Mesendoderm (in vitro differentiated cells): ENCODE measurements around the gene SDR42E1.
"Not testable (repeated sequence)": the region's sequence is repeated elsewhere in the genome, so short reads cannot be mapped to it uniquely, and the experiment has no call there.

Experiments used
- DNase-seq: peaks from one replicate; pipeline ENCODE4 v3.0.0; 2013
- H2AK5ac ChIP-seq: 2 replicates; pipeline ENCODE4 v1.6.1; 2013; ENCODE audit warnings: low read length, inconsistent platforms
- H2BK120ac ChIP-seq: 2 replicates; pipeline ENCODE4 v1.6.1; 2013; ENCODE audit warnings: low read depth, mild to moderate bottlenecking, low read length, moderate library complexity, mixed read lengths
- H2BK15ac ChIP-seq: replicated peaks from 2 replicates; pipeline ENCODE4 v1.6.1; 2013; ENCODE audit warnings: low read depth, mild to moderate bottlenecking, moderate library complexity
- H2BK5ac ChIP-seq: 2 replicates; pipeline ENCODE4 v1.6.1; 2013; ENCODE audit warnings: low read length, inconsistent platforms
- H3K18ac ChIP-seq: 2 replicates; pipeline ENCODE4 v1.6.1; 2013; ENCODE audit warnings: mild to moderate bottlenecking, low read length, mixed read lengths
- H3K23ac ChIP-seq: one replicate; pipeline ENCODE4 v1.6.1; 2013; ENCODE audit warnings: low read length
- H3K27ac ChIP-seq: 2 replicates; pipeline ENCODE4 v1.5.1; 2013; ENCODE audit warnings: low read depth, mild to moderate bottlenecking, inconsistent platforms, low read length, moderate library complexity
- H3K27me3 ChIP-seq: 2 replicates; pipeline ENCODE4 v1.6.1; 2013; ENCODE audit warnings: low read length, control low read depth, mild to moderate bottlenecking, inconsistent platforms; ENCODE audit not compliant: insufficient read depth, poor library complexity
- H3K36me3 ChIP-seq: 2 replicates; pipeline ENCODE4 v1.6.1; 2013; ENCODE audit warnings: low read length, inconsistent platforms; ENCODE audit not compliant: control insufficient read depth, insufficient read depth
- H3K4ac ChIP-seq: one replicate; pipeline ENCODE4 v1.6.1; 2013; ENCODE audit warnings: low read depth, mild to moderate bottlenecking, low read length, moderate library complexity
- H3K4me1 ChIP-seq: 2 replicates; pipeline ENCODE4 v1.6.1; 2013; ENCODE audit warnings: low read depth, low read length, inconsistent platforms; ENCODE audit not compliant: control insufficient read depth
- H3K4me2 ChIP-seq: 2 replicates; pipeline ENCODE4 v1.6.1; 2013; ENCODE audit warnings: low read length
- H3K4me3 ChIP-seq: 2 replicates; pipeline ENCODE4 v1.5.1; 2013; ENCODE audit warnings: mild to moderate bottlenecking, low read length
- H3K56ac ChIP-seq: one replicate; pipeline ENCODE4 v1.6.1; 2013; ENCODE audit warnings: low read length
- H3K79me1 ChIP-seq: 2 replicates; pipeline ENCODE4 v1.6.1; 2013; ENCODE audit warnings: low read length, inconsistent platforms
- H3K79me2 ChIP-seq: 2 replicates; pipeline ENCODE4 v1.6.1; 2013; ENCODE audit warnings: mild to moderate bottlenecking, low read length; ENCODE audit not compliant: control insufficient read depth, insufficient read depth
- H3K9ac ChIP-seq: 2 replicates; pipeline ENCODE4 v1.6.1; 2013; ENCODE audit warnings: low read length, inconsistent platforms
- H4K5ac ChIP-seq: one replicate; pipeline ENCODE4 v1.6.1; 2013; ENCODE audit warnings: low read length
- H4K8ac ChIP-seq: one replicate; pipeline ENCODE4 v1.6.1; 2013; ENCODE audit warnings: low read depth, mild to moderate bottlenecking, control low read depth, low read length, moderate library complexity
- WGBS: extraction: QIAGEN DNeasy Blood & Tissue Kit; methylation state at CpG from one replicate; pipeline ENCODE4 v1.1.7; 2013; ENCODE audit warnings: low lambda C conversion rate, missing lambda C conversion rate; ENCODE audit not compliant: insufficient coverage; ENCODE audit errors: extremely low coverage; 5-methylcytosine and 5-hydroxymethylcytosine counted together

SDR42E1 gene

DNA sequence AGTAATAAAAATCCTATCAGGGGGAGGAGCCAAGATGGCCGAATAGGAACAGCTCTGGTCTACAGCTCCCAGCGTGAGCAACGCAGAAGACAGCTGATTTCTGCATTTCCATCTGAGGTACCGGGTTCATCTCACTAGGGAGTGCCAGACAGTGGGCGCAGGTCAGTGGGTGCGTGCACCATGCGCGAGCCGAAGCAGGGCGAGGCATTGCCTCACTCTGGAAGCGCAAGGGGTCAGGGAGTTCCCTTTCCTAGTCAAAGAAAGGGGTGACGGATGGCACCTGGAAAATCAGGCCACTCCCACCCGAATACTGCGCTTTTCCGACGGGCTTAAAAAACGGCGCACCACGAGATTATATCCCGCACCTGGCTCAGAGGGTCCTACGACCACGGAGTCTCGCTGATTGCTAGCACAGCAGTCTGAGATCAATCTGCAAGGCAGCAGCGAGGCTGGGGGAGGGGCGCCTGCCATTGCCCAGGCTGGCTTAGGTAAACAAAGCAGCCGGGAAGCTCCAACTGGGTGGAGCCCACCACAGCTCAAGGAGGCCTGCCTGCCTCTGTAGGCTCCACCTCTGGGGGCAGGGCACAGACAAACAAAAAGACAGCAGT lies 33.8 kb downstream of the SDR42E1 start:
- not testable (repeated sequence) for DNase-seq, H3K4me1 ChIP-seq, H2BK5ac ChIP-seq

DNA sequence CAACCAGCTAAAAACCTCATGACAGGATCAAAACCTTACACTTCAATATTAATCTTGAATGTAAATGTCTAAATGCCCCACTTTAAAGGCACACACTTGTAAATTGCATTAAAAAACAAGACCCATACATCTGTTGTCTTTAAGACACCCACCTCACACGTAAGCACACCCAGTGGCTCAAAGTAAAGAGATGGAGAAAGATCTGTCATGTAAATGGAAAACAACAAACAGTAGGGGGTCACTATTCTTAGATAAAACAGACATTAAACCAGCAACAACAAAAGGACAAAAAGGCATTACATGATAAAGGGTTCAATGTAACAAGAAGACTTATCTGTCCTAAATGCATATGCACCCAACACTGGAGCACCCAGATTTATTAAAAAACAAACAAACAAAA lies 35.6 kb downstream of the SDR42E1 start:
- H3K27ac ChIP-seq = no peak overlapping the region
- no peak overlapping the region for H4K8ac ChIP-seq
- peak; percentile 40 for DNase-seq
- no peak overlapping the region for H3K18ac ChIP-seq
- no peak overlapping the region for H3K9ac ChIP-seq
- H3K4me2 ChIP-seq = no peak overlapping the region
- H3K79me1 ChIP-seq = no peaks in the 10 kb centered on the region
- no peaks in the 10 kb centered on the region for H3K27me3 ChIP-seq
- H4K5ac ChIP-seq = no peak overlapping the region
- no peak overlapping the region for H2BK5ac ChIP-seq
- H3K4me3 ChIP-seq = no peak overlapping the region
- no peak overlapping the region for H2BK15ac ChIP-seq
- no peak overlapping the region for H3K4ac ChIP-seq
- H3K4me1 ChIP-seq = no peaks in the 10 kb centered on the region
- no peak overlapping the region for H2AK5ac ChIP-seq
- no CpG with 5 or more reads among the region's 1 CpG for WGBS
- no peak overlapping the region for H2BK120ac ChIP-seq
- no peaks in the 10 kb centered on the region for H3K79me2 ChIP-seq
- no peaks in the 10 kb centered on the region for H3K36me3 ChIP-seq
- H3K56ac ChIP-seq = no peak overlapping the region
- H3K23ac ChIP-seq = no peak overlapping the region

More for the DNA sequence above, 33.8 kb downstream of the SDR42E1 start:
- not testable (repeated sequence) for H3K79me1 ChIP-seq, H3K56ac ChIP-seq, H2AK5ac ChIP-seq, H2BK15ac ChIP-seq, H3K4me2 ChIP-seq, H3K9ac ChIP-seq, H3K18ac ChIP-seq, H4K8ac ChIP-seq, H2BK120ac ChIP-seq, H3K79me2 ChIP-seq, H3K4me3 ChIP-seq, H4K5ac ChIP-seq, H3K4ac ChIP-seq, H3K23ac ChIP-seq, H3K27ac ChIP-seq, H3K36me3 ChIP-seq, H3K27me3 ChIP-seq
- no CpG with 5 or more reads among the region's 26 CpGs for WGBS

DNA sequence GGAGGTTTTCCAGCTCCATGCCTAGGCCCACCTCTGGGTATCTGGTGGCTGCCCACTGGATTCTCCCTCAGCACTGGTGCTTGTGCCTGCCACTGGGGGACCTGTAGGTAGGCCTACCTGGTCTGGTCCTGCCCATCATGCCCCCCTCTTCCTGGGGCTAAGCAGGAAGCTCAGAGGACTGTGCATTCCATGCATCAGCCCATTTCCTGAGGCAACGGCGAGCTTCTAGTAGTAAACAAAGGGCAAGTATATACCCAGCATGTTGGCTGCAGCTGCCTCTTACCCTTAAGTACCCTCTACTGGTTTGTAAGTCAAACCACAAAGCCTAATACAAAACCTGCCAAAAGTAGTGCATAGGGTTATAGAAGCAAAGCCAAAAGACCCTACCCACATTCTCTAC lies 37.5 kb downstream of the SDR42E1 start:
- no peak overlapping the region for H3K9ac ChIP-seq
- no CpG with 5 or more reads among the region's 2 CpGs for WGBS
- H3K27me3 ChIP-seq = no peaks in the 10 kb centered on the region
- no peak overlapping the region for H3K4ac ChIP-seq
- no peak overlapping the region for H3K23ac ChIP-seq
- H2AK5ac ChIP-seq = no peak overlapping the region
- H2BK15ac ChIP-seq = no peak overlapping the region
- peak; percentile 68 for DNase-seq
- H2BK5ac ChIP-seq = no peak overlapping the region
- no peak overlapping the region for H2BK120ac ChIP-seq
- H4K8ac ChIP-seq = no peak overlapping the region
- no peaks in the 10 kb centered on the region for H3K79me1 ChIP-seq
- H3K56ac ChIP-seq = no peak overlapping the region
- H3K27ac ChIP-seq = no peak overlapping the region
- no peaks in the 10 kb centered on the region for H3K36me3 ChIP-seq
- H3K18ac ChIP-seq = no peak overlapping the region
- H4K5ac ChIP-seq = no peak overlapping the region
- H3K79me2 ChIP-seq = no peaks in the 10 kb centered on the region
- no peaks in the 10 kb centered on the region for H3K4me1 ChIP-seq
- no peak overlapping the region for H3K4me2 ChIP-seq
- no peak overlapping the region for H3K4me3 ChIP-seq

DNA sequence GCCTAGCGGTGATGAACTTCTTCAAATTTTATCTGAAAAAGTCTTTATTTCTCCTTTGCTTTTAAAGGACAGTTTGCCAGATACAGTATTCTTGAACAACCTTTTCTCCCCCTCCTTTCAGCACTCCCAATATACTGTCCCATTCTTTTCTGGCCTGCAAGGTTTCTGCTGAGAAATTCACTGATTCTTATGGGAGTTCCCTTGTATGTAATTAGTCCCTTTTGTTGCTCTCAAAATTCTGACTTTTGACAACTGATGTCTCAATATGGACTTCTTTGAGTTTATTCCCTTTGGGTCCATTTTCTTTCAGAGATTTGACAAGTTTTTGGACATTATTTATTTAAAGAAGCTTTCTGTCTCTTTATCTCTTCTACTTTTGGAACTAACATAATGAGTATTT lies 39.4 kb downstream of the SDR42E1 start:
- Histone ChIP-seq H3K79me1 (no peaks in the 10 kb centered on the region), H2AK5ac (no peak overlapping the region), H3K27ac (no peak overlapping the region), H2BK5ac (no peak overlapping the region), H3K18ac (no peak overlapping the region), H4K8ac (no peak overlapping the region), H2BK15ac (no peak overlapping the region), H3K4me3 (no peak overlapping the region), H3K4me1 (no peaks in the 10 kb centered on the region), H3K23ac (no peak overlapping the region), H4K5ac (no peak overlapping the region), H3K4me2 (no peak overlapping the region), H3K4ac (no peak overlapping the region), H3K56ac (no peak overlapping the region), H3K36me3 (no peaks in the 10 kb centered on the region), H3K79me2 (no peaks in the 10 kb centered on the region), H2BK120ac (no peak overlapping the region), H3K27me3 (no peaks in the 10 kb centered on the region), H3K9ac (no peak overlapping the region)
- no CpG with 5 or more reads among the region's 1 CpG for WGBS
- no peak for DNase-seq

DNA sequence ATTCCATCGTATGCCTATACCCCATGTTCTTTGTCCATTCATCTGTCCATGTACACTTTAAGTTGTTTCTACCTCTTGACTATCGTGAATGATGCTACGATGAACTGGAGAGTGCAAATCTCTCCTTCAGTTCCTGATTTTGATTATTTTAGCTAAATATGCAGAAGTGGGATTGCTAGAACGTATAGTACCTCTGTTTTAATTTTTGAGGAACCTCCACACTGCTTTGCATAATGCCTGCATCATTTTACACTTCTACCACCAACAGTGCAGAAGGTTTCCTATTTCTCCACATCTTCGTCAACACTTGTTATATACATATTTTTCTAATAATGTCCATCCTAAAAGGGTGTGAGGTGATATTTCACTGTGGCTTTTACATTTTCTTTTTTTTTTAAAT lies 43.9 kb downstream of the SDR42E1 start:
- Histone ChIP-seq H4K5ac (no peak overlapping the region), H3K4ac (no peak overlapping the region), H4K8ac (no peak overlapping the region), H3K4me1 (no peaks in the 10 kb centered on the region), H3K27ac (no peak overlapping the region), H3K27me3 (no peaks in the 10 kb centered on the region), H3K4me2 (no peak overlapping the region), H2BK15ac (no peak overlapping the region), H3K9ac (no peak overlapping the region), H2BK120ac (no peak overlapping the region), H3K18ac (no peak overlapping the region), H3K36me3 (no peaks in the 10 kb centered on the region), H2BK5ac (no peak overlapping the region), H3K79me1 (no peaks in the 10 kb centered on the region), H3K79me2 (no peaks in the 10 kb centered on the region), H3K4me3 (no peak overlapping the region), H3K56ac (no peak overlapping the region), H2AK5ac (no peak overlapping the region), H3K23ac (no peak overlapping the region)
- DNase-seq = no peak
- no CpG with 5 or more reads among the region's 5 CpGs for WGBS

DNA sequence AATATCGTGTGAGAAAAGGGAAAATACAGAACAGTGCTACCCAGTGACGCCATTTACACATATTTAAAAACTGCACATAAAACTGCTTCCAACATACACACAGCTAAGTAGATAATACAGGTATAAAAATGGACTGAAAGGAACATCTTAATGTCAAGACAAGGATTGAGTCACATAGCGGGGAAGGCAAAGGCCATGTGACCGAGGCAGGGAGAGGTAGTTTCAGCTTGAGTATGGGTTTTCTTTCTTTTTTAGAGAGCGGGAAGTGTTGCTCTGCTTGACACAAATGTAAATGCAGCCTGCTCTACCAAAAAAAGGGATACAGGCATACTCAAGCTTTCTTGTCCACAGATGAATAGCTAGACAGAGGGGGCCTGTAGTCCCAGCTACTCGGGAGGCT lies 46.5 kb downstream of the SDR42E1 start:
- Histone ChIP-seq H4K5ac (no peak overlapping the region), H3K56ac (no peak overlapping the region), H3K4me2 (no peak overlapping the region), H4K8ac (no peak overlapping the region), H2BK120ac (no peak overlapping the region), H3K4me1 (no peaks in the 10 kb centered on the region), H2BK15ac (no peak overlapping the region), H3K36me3 (no peaks in the 10 kb centered on the region), H3K18ac (no peak overlapping the region), H3K4me3 (no peak overlapping the region), H3K79me2 (no peaks in the 10 kb centered on the region), H3K9ac (no peak overlapping the region), H3K27ac (no peak overlapping the region), H3K27me3 (no peaks in the 10 kb centered on the region), H2BK5ac (no peak overlapping the region), H3K4ac (no peak overlapping the region), H3K79me1 (no peaks in the 10 kb centered on the region), H2AK5ac (no peak overlapping the region), H3K23ac (no peak overlapping the region)
- WGBS = no CpG with 5 or more reads among the region's 6 CpGs
- no peak for DNase-seq
